ENCODE data around the gene VTI1A. TPM values are rescaled to one million over a fixed set of nuclear protein-coding genes. Genes with fewer than 3 reads are reported as not detected.
"Not testable (repeated sequence)": the region's sequence is repeated elsewhere in the genome, so short reads cannot be mapped to it uniquely, and the experiment has no call there.

The VTI1A gene
- total RNA-seq, 1 experiment from 2014 or later = 28.6 TPM

GRCh38 chr10:112535531-112535951 is 88.5 kb downstream of the VTI1A start:
- DNase-seq = no peak

GRCh38 chr10:112536663-112537062 is 89.6 kb downstream of the VTI1A start:
- no peak for TF ChIP-seq CTCF (IDR thresholded peaks at IDR 0.05; ENCODE audit: unreplicated experiment)
- Mint-ChIP-seq H3K27me3 (ENCODE audit: unreplicated experiment) (no peaks in the 10 kb centered on the region), H3K4me3 (ENCODE audit: low read depth, unreplicated experiment) (no peak overlapping the region), H3K36me3 (ENCODE audit: insufficient read depth, unreplicated experiment) (no peaks in the 10 kb centered on the region), H3K27ac (ENCODE audit: unreplicated experiment) (no peak overlapping the region), H3K4me1 (ENCODE audit: low read depth, unreplicated experiment) (no peaks in the 10 kb centered on the region), H3K9me3 (ENCODE audit: low read depth, unreplicated experiment) (no peaks in the 10 kb centered on the region)
- DNase-seq = no peak
- intact Hi-C loops (cut with micrococcal nuclease; ENCODE audit: unreplicated experiment) = no loop called here
- BruUV-seq (replicated peaks) = no TSS peak
- CTCF ChIA-PET = no interaction called here

More at GRCh38 chr10:112535531-112535951, 88.5 kb downstream of the VTI1A start:
- Mint-ChIP-seq H3K27me3 (ENCODE audit: unreplicated experiment) (no peaks in the 10 kb centered on the region), H3K27ac (ENCODE audit: unreplicated experiment) (no peak overlapping the region), H3K36me3 (ENCODE audit: insufficient read depth, unreplicated experiment) (no peaks in the 10 kb centered on the region), H3K9me3 (ENCODE audit: low read depth, unreplicated experiment) (no peaks in the 10 kb centered on the region), H3K4me1 (ENCODE audit: low read depth, unreplicated experiment) (no peaks in the 10 kb centered on the region), H3K4me3 (ENCODE audit: low read depth, unreplicated experiment) (no peak overlapping the region)
- no peak for TF ChIP-seq CTCF (IDR thresholded peaks at IDR 0.05; ENCODE audit: unreplicated experiment)
- CTCF ChIA-PET = no interaction called here
- intact Hi-C loops (cut with micrococcal nuclease; ENCODE audit: unreplicated experiment) = no loop called here
- no TSS peak for BruUV-seq (replicated peaks)

- H3K27me3 Mint-ChIP-seq (ENCODE audit: unreplicated experiment) = no peaks in the 10 kb centered on the region
- H3K27ac Mint-ChIP-seq (ENCODE audit: unreplicated experiment) = no peak overlapping the region
- H3K4me1 Mint-ChIP-seq (ENCODE audit: low read depth, unreplicated experiment) = no peaks in the 10 kb centered on the region
- no TSS peak for BruUV-seq (replicated peaks)
- intact Hi-C loops (cut with micrococcal nuclease; ENCODE audit: unreplicated experiment) = no loop called here
- no peak overlapping the region for H3K4me3 Mint-ChIP-seq (ENCODE audit: low read depth, unreplicated experiment)
- H3K36me3 Mint-ChIP-seq (ENCODE audit: insufficient read depth, unreplicated experiment) = no peaks in the 10 kb centered on the region
- TF ChIP-seq CTCF (IDR thresholded peaks at IDR 0.05; ENCODE audit: unreplicated experiment) = no peak
- no peaks in the 10 kb centered on the region for H3K9me3 Mint-ChIP-seq (ENCODE audit: low read depth, unreplicated experiment)
- DNase-seq = no peak
- CTCF ChIA-PET = no interaction called here
Measured at GRCh38 chr10:112538168-112538567, 91.2 kb downstream of the VTI1A start.

GRCh38 chr10:112539340-112539739 is 92.3 kb downstream of the VTI1A start:
- no peaks in the 10 kb centered on the region for H3K9me3 Mint-ChIP-seq (ENCODE audit: low read depth, unreplicated experiment)
- H3K27ac Mint-ChIP-seq (ENCODE audit: unreplicated experiment) = no peak overlapping the region
- CTCF ChIA-PET = no interaction called here
- no peaks in the 10 kb centered on the region for H3K27me3 Mint-ChIP-seq (ENCODE audit: unreplicated experiment)
- no peak overlapping the region for H3K4me3 Mint-ChIP-seq (ENCODE audit: low read depth, unreplicated experiment)
- peaks cover 1% of the 10 kb centered on the region for H3K4me1 Mint-ChIP-seq (ENCODE audit: low read depth, unreplicated experiment)
- no peaks in the 10 kb centered on the region for H3K36me3 Mint-ChIP-seq (ENCODE audit: insufficient read depth, unreplicated experiment)
- BruUV-seq (replicated peaks) = no TSS peak
- DNase-seq = no peak
- no peak for TF ChIP-seq CTCF (IDR thresholded peaks at IDR 0.05; ENCODE audit: unreplicated experiment)
- intact Hi-C loops (cut with micrococcal nuclease; ENCODE audit: unreplicated experiment) = no loop called here

GRCh38 chr10:112542823-112543222 is 95.8 kb downstream of the VTI1A start:
- BruUV-seq (replicated peaks); DNase-seq; H3K4me3 Mint-ChIP-seq (ENCODE audit: low read depth, unreplicated experiment); CTCF ChIA-PET; H3K9me3 Mint-ChIP-seq (ENCODE audit: low read depth, unreplicated experiment); H3K36me3 Mint-ChIP-seq (ENCODE audit: insufficient read depth, unreplicated experiment); intact Hi-C loops (cut with micrococcal nuclease; ENCODE audit: unreplicated experiment); H3K27me3 Mint-ChIP-seq (ENCODE audit: unreplicated experiment); H3K4me1 Mint-ChIP-seq (ENCODE audit: low read depth, unreplicated experiment); H3K27ac Mint-ChIP-seq (ENCODE audit: unreplicated experiment): not testable (repeated sequence)

Measured in Calu3 (cell line).